Measurements from ENCODE around the gene RAB13.
A peak's percentile ranks its signal among the peaks of the same experiment; 100 is the strongest.

The RAB13 gene

DNA sequence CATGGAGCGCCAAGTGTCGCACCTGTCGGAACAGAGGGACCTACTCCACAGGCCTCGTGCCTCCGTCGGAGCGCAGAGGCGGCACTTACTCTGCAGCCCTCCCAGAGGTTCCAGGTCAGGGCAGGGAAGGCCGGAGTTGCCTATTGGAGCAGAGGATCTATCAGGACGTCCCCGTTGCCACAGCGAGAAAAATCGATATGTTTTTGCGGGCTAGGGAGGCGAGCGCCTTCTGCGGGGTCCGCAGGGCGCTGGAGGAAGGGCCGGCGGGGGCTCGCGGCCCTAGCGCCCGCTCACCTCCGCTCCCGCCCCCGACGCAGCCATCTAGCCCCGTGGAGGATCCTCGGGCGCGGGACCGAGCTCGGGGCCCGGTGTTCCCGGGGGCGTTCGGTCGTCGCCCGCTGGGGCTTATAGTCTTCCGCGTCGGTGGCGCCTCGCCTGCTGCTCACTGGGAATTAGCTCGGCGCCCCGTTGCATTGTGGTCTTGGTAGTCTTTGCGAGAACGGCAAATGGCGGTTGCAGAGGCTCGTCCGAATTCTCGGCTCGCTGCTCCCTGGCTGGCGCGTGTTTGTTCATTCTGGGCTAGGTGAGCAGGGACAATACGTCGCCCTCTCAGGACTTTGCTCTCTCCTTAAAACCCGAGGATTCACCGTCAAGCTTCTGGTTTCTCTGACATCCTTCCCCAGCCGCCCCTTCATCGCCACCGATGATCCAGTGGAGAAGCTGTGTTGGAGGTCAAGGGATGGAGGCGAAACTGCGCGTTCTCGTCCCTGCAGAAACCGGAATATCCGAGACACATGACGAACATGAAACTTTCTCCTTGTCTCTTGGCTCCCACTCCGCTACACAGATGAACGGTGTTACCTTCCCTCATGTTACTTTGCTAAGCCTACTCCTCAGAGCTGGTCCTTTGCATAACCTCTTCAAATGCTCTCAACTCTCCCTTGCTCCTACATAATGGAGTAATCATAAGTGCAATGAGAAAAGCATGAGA lies 8.6 kb downstream of the RAB13 start, which contains the start of gene JTB:
TSS of gene JTB (minus strand) at position 425 of the 991 bp plus-strand sequence. CDS start at position 3, 422 bp downstream.
- DNase-seq (ENCODE audit: low spot score) = peak; percentile 85

GRCh38 chr1:153976819-153977249 lies 9.3 kb downstream of the RAB13 start:
- no peak for DNase-seq (ENCODE audit: low spot score)

DNA sequence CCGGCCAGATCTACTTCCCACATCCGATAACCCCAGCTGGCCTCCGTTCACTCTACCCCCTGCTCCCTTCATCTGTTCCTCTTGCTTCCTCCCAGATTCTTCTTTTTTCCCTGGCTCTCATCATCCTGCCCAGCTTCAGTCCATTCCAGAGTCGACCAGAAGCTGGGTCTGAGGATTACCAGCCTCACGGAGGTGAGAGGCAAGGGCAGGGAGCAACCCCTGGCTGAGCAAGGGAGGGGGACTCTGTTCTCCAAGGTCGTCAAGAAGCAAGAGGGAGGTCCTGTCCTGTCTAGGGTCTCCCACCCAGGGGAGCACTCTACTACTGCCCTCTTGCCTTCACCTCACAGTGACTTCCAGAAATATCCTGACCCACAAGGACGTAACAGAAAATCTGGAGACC lies 12.6 kb downstream of the RAB13 start:
- DNase-seq (ENCODE audit: low spot score) = no peak

DNA sequence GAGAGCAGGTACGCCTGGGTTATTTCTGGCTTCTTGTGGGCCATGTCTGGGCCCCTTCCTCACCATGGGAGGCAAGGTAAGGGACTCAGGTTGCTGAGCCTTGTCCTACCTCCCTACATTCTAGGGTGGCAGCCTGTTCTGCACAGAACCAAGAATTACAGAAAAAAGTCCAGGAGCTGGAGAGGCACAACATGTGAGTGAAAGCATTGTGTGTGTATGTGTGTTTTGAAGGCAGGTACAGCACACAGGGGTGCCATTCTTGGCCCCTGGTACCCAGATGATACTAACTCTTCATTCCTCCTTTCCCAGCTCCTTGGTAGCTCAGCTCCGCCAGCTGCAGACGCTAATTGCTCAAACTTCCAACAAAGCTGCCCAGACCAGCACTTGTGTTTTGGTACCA lies 13.1 kb downstream of the RAB13 start:
- DNase-seq (ENCODE audit: low spot score) = no peak

- no peak for DNase-seq (ENCODE audit: low spot score)
Measured at GRCh38 chr1:153970346-153970745, 15.8 kb downstream of the RAB13 start.

- no peak for DNase-seq (ENCODE audit: low spot score)
Measured at GRCh38 chr1:153968972-153969371, 17.2 kb downstream of the RAB13 start.

GRCh38 chr1:153968408-153968807 lies 17.7 kb downstream of the RAB13 start:
- DNase-seq (ENCODE audit: low spot score) = no peak

DNA sequence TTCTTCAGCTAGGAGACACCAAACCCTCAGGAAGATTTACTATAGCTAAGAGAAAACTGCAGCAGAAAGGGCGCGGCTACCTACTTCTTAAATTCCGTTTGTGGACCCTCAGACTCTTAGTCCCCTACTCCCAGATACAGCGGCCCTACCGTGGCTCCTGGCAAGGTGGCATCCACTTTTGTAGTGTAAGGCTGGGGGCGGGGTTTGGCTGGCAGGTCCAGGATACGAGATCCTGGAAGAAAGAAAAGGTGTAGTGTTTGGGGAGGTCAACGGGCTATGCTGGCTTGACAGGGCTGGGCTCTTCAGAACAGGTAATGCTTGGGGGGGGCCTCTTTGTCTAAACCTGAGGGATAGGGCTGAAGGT lies 18.2 kb downstream of the RAB13 start:
- no peak for DNase-seq (ENCODE audit: low spot score)

GRCh38 chr1:153967107-153967999 lies 18.8 kb downstream of the RAB13 start, which contains the start of gene CREB3L4:
Gene CREB3L4 (plus strand): TSS chr1:153967902. CDS start chr1:153968526, 624 bp downstream.
- DNase-seq (ENCODE audit: low spot score) = peak; percentile 92

DNA sequence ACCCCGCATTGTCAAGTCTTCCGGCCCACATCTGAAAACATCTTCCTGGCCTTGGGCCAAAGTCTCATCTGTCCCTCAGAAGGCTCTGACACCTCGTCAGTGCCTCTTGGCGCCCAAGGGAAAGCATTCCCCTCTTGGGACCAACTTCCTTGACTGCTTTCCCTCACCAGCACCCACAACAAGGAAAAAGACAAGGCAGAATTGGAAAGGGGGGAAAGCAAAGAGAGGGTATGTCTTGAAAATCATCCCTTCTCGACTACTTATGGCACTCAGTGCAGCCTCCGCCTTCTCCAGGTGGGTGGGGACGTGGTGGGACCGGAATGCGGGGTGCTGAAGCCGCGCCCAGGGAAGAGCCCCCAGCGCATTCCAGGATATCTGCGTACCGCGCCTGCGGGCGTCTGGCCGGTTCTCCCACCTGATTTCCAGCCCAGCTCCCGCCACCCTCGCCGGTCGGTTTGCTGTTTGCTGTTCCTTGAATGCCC lies 22.2 kb downstream of the RAB13 start:
- no peak for DNase-seq (ENCODE audit: low spot score)

DNA sequence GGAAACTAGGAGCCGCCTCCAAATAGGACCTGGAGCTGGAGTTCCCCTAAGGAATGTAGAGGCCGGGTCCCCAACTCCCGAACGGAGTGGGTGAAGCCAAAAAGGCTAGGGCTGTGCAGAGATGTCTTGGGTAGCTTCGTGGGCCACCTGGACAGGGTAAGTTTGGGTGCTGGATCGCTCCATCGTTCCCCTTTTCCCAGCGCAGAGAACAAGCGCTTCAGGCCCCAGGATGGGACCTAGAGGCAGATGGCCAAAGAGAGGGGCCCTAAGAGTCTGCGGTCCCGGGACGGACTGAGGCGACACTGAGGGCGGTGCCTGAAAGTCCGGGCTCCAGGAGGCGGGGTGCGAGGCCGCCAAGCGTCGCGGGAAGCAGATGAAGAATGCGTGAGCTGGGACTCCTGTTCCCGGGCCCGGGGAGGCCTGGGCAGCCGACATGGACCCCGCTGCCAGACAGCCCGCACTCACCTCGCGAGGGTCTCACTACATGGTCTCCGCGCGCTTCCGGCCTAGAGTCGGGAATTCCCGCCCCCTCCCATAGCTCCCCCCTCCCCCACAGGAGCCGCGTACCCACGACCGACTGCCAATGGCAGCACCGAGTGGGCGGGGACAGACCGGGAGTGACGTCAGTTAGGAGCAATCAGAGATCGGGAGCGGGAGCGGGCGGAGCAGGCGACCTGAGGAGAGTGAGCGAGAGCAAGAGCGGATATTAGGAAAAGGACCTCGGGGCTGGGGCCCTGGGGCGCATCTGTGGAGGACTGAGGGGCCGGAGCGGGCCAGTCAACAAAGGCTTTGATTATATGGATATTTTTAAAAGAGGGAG lies 22.9 kb downstream of the RAB13 start, which contains the start of gene SLC39A1:
TSS of gene SLC39A1 (minus strand) at position 508 of the 820 bp plus-strand sequence. CDS start 822 bp downstream, outside the sequence.
- peak; percentile 89 for DNase-seq (ENCODE audit: low spot score)

- no peak for DNase-seq (ENCODE audit: low spot score)
Measured at GRCh38 chr1:153962088-153963029, 23.8 kb downstream of the RAB13 start.

GRCh38 chr1:153961421-153961820 lies 24.7 kb downstream of the RAB13 start:
- no peak for DNase-seq (ENCODE audit: low spot score)

- DNase-seq (ENCODE audit: low spot score) = no peak
Measured at GRCh38 chr1:153960206-153960605, 25.9 kb downstream of the RAB13 start.

DNA sequence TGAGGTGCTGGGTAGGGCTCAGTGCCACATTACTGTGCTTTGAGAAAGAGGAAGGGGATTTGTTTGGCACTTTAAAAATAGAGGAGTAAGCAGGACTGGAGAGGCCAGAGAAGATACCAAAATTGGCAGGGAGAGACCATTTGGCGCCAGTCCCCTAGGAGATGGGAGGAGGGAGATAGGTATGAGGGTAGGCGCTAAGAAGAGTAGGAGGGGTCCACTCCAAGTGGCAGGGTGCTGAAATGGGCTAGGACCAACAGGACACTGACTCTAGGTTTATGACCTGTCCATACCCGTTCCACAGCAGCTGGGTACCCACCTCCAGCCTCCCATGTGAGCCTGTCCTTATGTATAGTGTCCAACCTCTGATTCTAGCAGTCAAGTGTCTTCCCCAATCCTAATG lies 26.7 kb downstream of the RAB13 start:
- no peak for DNase-seq (ENCODE audit: low spot score)

- no peak for DNase-seq (ENCODE audit: low spot score)
Measured at GRCh38 chr1:153958961-153959260, 27.2 kb downstream of the RAB13 start.

DNA sequence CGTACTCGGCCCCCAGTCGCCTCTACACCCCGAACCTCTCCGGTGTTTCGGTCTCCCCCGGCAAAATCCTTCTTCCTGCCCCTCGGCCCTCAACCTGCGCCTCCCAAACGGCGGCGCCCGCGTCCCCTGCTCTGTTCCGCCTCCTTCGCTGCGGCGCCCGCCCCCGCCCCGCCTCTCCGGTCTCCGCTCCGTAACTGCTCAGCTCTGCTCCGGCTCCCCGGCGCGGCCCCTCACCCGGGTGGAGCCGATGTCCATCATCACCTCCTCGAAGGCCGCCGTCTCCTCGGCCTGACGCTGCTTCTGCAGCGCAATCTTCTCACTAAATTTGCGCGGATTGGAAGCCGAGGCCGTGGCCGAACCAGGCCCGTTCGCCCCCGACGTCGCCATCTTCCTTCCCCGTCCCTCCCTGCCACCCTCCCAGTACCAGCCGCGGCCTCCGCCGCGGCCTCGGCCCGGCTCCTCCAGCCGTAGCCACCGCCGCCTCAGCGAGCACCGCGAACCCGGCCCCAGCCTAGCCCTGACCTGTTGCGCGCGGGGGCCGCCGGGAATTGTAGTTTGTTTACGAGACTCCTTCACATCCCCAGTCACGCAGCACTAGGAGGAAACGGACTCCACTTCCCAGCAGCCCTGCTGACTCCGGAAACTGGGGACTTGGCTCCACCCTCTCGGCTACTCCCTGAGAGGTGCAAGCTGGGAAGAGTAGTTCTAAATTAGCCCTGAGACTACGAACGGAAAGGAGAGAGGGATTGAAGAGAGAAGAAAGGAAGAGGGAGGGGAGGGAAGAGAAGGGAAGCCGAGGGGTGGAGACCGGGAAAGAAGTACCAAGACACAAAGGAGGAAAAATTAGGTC lies 27.8 kb downstream of the RAB13 start, which contains the start of gene CRTC2:
TSS of gene CRTC2 (minus strand) at position 502 of the 850 bp plus-strand sequence. CDS start at position 387, 115 bp downstream.
- DNase-seq (ENCODE audit: low spot score) = peak; percentile 97

- DNase-seq (ENCODE audit: low spot score) = peak; percentile 45
Measured at GRCh38 chr1:153957744-153958110, 28.4 kb downstream of the RAB13 start.

- DNase-seq (ENCODE audit: low spot score) = no peak
Measured at GRCh38 chr1:153956997-153957715, 29.0 kb downstream of the RAB13 start.

Data from germinal center (tissue), 1 donor.